Neural progenitor cell (in vitro differentiated cells): ENCODE results near the gene TTLL12. TPM values are rescaled to one million over a fixed set of nuclear protein-coding genes. Genes with fewer than 3 reads are reported as not detected.

ENCODE experiments used
- DNase-seq: peaks from one replicate; pipeline ENCODE4 v3.0.0-alpha.2; 2016; ENCODE audit warnings: low spot score
- H2AFZ ChIP-seq: fragments of 200-600 bp; sonication (generic); replicated peaks from 2 replicates; pipeline ENCODE4 v1.6.1; 2016; ENCODE audit warnings: antibody characterized with exemption
- H3F3A ChIP-seq: fragments of 200-600 bp; sonication (generic); 2 replicates; pipeline ENCODE4 v1.6.1; 2016; ENCODE audit warnings: antibody characterized with exemption, low read depth
- H3K27ac ChIP-seq: fragments of 200-600 bp; sonication (generic); 2 replicates; pipeline ENCODE4 v1.5.1; 2016; ENCODE audit warnings: mild to moderate bottlenecking
- H3K27me3 ChIP-seq: fragments of 200-600 bp; sonication (generic); 2 replicates; pipeline ENCODE4 v1.6.1; 2016; ENCODE audit warnings: mild to moderate bottlenecking, moderate library complexity
- H3K36me3 ChIP-seq: fragments of 200-600 bp; sonication (generic); 2 replicates; pipeline ENCODE4 v1.5.1; 2016
- H3K4me1 ChIP-seq: fragments of 200-600 bp; sonication (generic); 2 replicates; pipeline ENCODE4 v1.6.1; 2016; ENCODE audit warnings: mixed run types
- H3K4me2 ChIP-seq: fragments of 200-600 bp; sonication (generic); 2 replicates; pipeline ENCODE4 v1.6.1; 2016
- H3K4me3 ChIP-seq: fragments of 200-600 bp; sonication (generic); 2 replicates; pipeline ENCODE4 v1.5.1; 2016
- H3K79me2 ChIP-seq: fragments of 200-600 bp; sonication (generic); 2 replicates; pipeline ENCODE4 v1.6.1; 2016; ENCODE audit warnings: low read depth
- H3K9ac ChIP-seq: fragments of 200-600 bp; sonication (generic); 2 replicates; pipeline ENCODE4 v1.6.1; 2016
- H3K9me3 ChIP-seq: fragments of 200-600 bp; sonication (generic); 2 replicates; pipeline ENCODE4 v1.5.1; 2016; ENCODE audit warnings: low read depth
- H4K20me1 ChIP-seq: fragments of 200-600 bp; sonication (generic); 2 replicates; pipeline ENCODE4 v1.6.1; 2016; ENCODE audit warnings: low read depth
- H3K27ac Mint-ChIP-seq: 3 replicates; pipeline ENCODE4 v1.8.0; 2021; ENCODE audit warnings: mixed read lengths
- H3K27me3 Mint-ChIP-seq: 2 replicates; pipeline ENCODE4 v1.8.0; 2022; ENCODE audit warnings: low read depth, mild to moderate bottlenecking, inconsistent platforms, moderate library complexity, mixed read lengths; ENCODE audit not compliant: insufficient read depth
- H3K36me3 Mint-ChIP-seq: 3 replicates; pipeline ENCODE4 v1.8.0; 2021; ENCODE audit warnings: mixed read lengths
- H3K4me1 Mint-ChIP-seq: 3 replicates; pipeline ENCODE4 v1.8.0; 2021; ENCODE audit warnings: mixed read lengths
- H3K4me3 Mint-ChIP-seq: 3 replicates; pipeline ENCODE4 v1.8.0; 2021; ENCODE audit warnings: mild to moderate bottlenecking, moderate library complexity, mixed read lengths
- H3K9me3 Mint-ChIP-seq: 3 replicates; pipeline ENCODE4 v1.8.0; 2020; ENCODE audit warnings: mixed read lengths
- EZH2 ChIP-seq: fragments of 200-600 bp; sonication (generic); IDR thresholded peaks from 2 replicates; pipeline ENCODE4 v1.6.1; 2017; ENCODE audit warnings: antibody characterized with exemption, mild to moderate bottlenecking, moderate library complexity
- EZH2phosphoT487 ChIP-seq: fragments of 200-600 bp; sonication (generic); IDR thresholded peaks from 2 replicates; pipeline ENCODE4 v1.6.1; 2017; ENCODE audit warnings: antibody characterized with exemption
- total RNA-seq: library from RNA; depleted of rRNA; stranded (reverse); fragments of >200 nt; gene quantifications from 2 replicates; pipeline ENCODE4 v1.2.3, GENCODE V29; 2015; ENCODE audit warnings: low replicate concordance
- TF ChIP-seq, protein P1 (sequence below): fragments of 200-600 bp; sonication (generic); IDR thresholded peaks from 2 replicates; pipeline ENCODE4 v1.5.1; 2017; ENCODE audit warnings: antibody characterized with exemption, mild to moderate bottlenecking

Gene TTLL12
- total RNA-seq, 1 donor from 2014 or later: 27.8 TPM

DNA sequence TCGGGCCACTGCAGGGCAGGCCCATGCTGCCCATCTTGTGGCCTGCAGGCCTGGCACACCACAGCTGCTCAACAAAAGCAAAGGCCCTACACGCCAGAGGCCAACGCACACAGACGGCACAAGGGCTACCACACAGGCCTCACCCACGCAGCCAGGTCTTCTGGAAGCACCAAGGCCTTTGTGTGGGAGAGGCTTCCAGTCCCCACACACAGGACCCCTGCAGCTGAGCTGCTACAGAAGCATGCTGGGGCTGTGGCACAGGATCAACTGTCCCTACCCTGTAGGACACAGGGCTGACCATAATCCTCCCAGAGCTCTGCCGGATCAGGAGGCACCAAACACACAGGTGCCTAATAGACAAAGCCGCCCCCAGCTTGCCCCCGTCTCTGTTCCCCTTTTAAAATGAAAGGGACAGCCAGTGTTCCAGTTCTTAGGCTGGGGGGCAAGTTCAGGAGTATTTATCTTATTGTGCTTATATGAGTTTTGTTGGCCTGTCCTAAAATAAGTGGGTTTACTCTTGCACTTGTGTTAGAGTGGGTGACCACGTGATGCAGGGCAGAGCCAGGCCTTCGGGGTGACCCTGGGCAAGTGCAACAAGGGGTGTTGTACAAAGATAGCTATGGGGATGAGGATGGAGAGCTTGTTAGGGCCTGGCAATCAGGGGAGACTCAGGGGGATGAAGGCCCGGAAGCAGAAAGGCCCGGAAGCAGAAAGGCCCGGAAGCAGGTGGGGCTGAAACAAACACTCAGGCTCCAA lies 5.4 kb downstream of the TTLL12 start:
- Histone ChIP-seq H3K4me3 (no peak overlapping the region), H3K9ac (no peak overlapping the region), H3K9me3 (no peaks in the 10 kb centered on the region), H4K20me1 (peaks cover 35% of the 10 kb centered on the region), H3K4me2 (no peak overlapping the region), H3F3A (no peaks in the 10 kb centered on the region), H3K79me2 (peaks cover 29% of the 10 kb centered on the region), H2AFZ (no peak overlapping the region), H3K27ac (no peak overlapping the region), H3K27me3 (no peaks in the 10 kb centered on the region), H3K36me3 (no peaks in the 10 kb centered on the region), H3K4me1 (peaks cover 7% of the 10 kb centered on the region)
- H3K27ac Mint-ChIP-seq: no peak overlapping the region
- TF ChIP-seq EZH2 (no peak), EZH2phosphoT487 (no peak)
- TF ChIP-seq, protein P1, sequence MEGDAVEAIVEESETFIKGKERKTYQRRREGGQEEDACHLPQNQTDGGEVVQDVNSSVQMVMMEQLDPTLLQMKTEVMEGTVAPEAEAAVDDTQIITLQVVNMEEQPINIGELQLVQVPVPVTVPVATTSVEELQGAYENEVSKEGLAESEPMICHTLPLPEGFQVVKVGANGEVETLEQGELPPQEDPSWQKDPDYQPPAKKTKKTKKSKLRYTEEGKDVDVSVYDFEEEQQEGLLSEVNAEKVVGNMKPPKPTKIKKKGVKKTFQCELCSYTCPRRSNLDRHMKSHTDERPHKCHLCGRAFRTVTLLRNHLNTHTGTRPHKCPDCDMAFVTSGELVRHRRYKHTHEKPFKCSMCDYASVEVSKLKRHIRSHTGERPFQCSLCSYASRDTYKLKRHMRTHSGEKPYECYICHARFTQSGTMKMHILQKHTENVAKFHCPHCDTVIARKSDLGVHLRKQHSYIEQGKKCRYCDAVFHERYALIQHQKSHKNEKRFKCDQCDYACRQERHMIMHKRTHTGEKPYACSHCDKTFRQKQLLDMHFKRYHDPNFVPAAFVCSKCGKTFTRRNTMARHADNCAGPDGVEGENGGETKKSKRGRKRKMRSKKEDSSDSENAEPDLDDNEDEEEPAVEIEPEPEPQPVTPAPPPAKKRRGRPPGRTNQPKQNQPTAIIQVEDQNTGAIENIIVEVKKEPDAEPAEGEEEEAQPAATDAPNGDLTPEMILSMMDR: no peak
- peaks cover 13% of the 10 kb centered on the region for H3K36me3 Mint-ChIP-seq
- peaks cover 19% of the 10 kb centered on the region for H3K4me1 Mint-ChIP-seq
- H3K9me3 Mint-ChIP-seq: no peaks in the 10 kb centered on the region
- no peak for DNase-seq
- H3K27me3 Mint-ChIP-seq: no peaks in the 10 kb centered on the region
- H3K4me3 Mint-ChIP-seq: no peak overlapping the region

DNA sequence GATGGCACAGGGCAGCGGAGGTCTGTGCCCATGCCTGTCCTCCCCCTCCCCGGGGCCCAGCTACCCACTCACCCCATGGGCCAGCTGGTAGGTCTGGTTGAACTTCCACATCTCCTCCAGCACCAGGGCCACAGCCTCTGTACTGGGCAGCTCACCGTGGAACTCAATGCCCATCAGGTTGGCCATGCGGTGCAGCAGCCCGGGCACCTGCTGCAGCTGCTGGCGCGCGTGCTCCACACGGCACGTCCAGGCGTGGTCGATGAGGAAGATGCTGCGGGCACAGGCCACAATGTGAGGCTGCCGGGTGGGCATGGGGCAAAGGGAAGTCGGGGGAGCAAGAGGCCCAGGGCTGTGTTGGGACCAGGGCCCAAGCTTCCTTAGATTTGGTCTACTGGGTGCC lies 6.3 kb downstream of the TTLL12 start:
- Histone ChIP-seq H3K79me2 (peaks cover 21% of the 10 kb centered on the region), H3K27ac (no peak overlapping the region), H3K9me3 (no peaks in the 10 kb centered on the region), H3K4me2 (no peak overlapping the region), H3K36me3 (no peaks in the 10 kb centered on the region), H2AFZ (no peak overlapping the region), H4K20me1 (peaks cover 31% of the 10 kb centered on the region), H3K27me3 (no peaks in the 10 kb centered on the region), H3K4me1 (peaks cover 5% of the 10 kb centered on the region), H3K9ac (no peak overlapping the region), H3K4me3 (no peak overlapping the region), H3F3A (no peaks in the 10 kb centered on the region)
- Mint-ChIP-seq H3K36me3 (peaks cover 13% of the 10 kb centered on the region), H3K4me3 (no peak overlapping the region), H3K27ac (no peak overlapping the region), H3K27me3 (no peaks in the 10 kb centered on the region), H3K4me1 (peaks cover 18% of the 10 kb centered on the region), H3K9me3 (no peaks in the 10 kb centered on the region)
- no peak for DNase-seq
- TF ChIP-seq EZH2: no peak
- TF ChIP-seq, protein P1: no peak
- no peak for TF ChIP-seq EZH2phosphoT487

DNA sequence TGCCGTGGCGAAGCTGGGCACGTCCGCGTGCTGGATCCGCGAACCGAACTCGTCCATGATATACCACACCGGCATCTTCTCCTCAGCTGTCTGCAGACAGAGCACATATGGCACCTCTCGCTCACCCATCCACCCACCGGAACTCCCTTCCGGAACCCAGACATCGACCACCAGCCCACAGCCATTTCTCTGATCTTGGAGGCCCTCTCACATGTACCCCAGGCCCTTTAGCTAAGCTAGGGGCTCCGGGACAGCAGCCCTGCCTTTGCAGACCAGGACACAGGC lies 7.1 kb downstream of the TTLL12 start:
- no peak for TF ChIP-seq EZH2
- no peak for TF ChIP-seq EZH2phosphoT487
- TF ChIP-seq, protein P1: no peak
- Histone ChIP-seq H3K9ac (no peak overlapping the region), H3K79me2 (peaks cover 14% of the 10 kb centered on the region), H3K4me2 (no peak overlapping the region), H3K27me3 (no peaks in the 10 kb centered on the region), H3K27ac (no peak overlapping the region), H3K4me3 (no peak overlapping the region), H4K20me1 (peaks cover 25% of the 10 kb centered on the region), H3K4me1 (no peaks in the 10 kb centered on the region), H2AFZ (no peak overlapping the region), H3F3A (no peaks in the 10 kb centered on the region), H3K36me3 (no peaks in the 10 kb centered on the region), H3K9me3 (no peaks in the 10 kb centered on the region)
- no peak for DNase-seq
- Mint-ChIP-seq H3K4me3 (no peak overlapping the region), H3K4me1 (peaks cover 12% of the 10 kb centered on the region), H3K27me3 (no peaks in the 10 kb centered on the region), H3K36me3 (peaks cover 13% of the 10 kb centered on the region), H3K9me3 (no peaks in the 10 kb centered on the region), H3K27ac (no peak overlapping the region)
